Suppressor macrophage treated with lipopolysaccharide for 4 hours (primary cell): ENCODE measurements around the gene HTR1A.

ENCODE experiments used
- DNase-seq: peaks from one replicate; pipeline ENCODE4 v3.0.0-alpha.2; 2020

Gene HTR1A

DNA sequence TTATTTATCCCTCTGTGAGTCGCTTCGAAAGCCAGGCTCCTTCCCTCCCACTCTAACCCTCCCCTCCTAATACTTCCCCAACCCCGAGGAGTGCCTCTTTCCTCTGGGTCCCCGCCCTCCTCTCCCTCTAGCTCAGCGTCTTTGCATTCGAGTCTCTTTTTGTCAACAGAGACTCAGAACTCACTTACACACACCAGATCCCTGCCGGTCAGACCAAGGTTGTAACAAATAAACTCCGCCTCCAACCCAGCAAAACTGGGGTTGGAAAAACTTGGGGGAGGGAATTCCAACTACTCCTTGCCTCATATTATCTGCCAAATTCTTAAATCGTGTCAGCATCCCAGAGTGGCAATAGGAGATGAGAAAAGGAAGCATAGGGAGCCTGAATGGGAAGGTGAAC lies at the start of gene HTR1A:
TSS of gene HTR1A (minus strand) at position 167 of the 400 bp plus-strand sequence. CDS start 726 bp downstream, outside the sequence.
- no peak for DNase-seq

DNA sequence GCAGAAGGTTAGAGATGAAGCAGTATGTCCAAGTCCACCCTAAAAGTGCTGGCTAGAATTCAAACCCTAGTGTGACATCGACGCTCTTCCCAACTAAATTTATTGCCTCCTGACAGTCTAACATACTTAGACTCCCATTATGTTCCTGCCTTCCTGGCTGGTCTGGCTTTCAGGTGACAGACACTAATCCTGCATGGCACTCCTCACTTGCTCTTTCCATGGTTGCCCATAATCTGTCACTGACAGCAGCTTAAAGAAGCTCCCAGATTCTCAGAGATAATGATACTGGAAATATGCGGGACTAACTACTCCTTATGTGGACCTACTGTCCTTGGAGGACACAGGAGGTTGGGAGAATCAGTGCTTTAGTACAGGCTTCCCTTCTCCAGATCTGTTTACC lies 41.7 kb upstream of the HTR1A start:
- DNase-seq: no peak

DNA sequence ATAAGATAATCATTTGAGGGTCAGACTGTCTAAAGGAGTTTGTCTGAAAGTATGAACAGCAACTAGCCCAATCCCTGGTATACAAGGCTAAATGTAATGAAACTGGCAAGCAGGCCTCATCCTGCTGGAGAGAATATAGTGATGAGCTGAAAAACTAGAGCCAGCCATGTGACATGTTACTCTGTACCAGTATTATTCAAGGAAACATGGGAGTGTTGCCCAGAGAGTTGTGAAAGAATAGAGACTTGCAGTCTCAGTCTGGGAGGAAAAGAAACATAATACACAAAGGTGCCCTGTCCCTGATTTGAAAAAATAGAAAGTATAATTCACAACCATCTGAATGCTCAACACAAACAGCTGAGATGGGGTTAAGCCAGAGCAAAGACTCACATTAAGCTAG lies 37.9 kb upstream of the HTR1A start:
- no peak for DNase-seq

DNA sequence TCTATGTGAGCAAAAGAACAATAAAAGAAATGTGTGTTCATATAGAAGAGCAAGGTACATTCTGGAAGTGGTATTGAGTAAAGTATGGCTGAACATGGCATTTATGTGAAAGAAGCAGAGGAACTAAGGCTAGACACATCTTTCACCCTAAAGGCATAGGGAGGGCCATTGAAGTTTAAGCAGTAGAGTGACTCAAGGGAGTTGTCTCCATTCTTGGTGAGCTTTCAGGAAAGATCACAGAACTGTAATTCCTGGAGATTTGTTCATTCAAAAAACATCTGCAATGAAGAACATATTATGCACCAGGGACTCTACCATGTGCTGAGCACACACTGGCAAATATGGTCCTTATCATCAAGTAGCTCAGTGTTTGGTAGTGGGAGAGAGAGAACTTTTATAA lies 24.8 kb upstream of the HTR1A start:
- DNase-seq: no peak

DNA sequence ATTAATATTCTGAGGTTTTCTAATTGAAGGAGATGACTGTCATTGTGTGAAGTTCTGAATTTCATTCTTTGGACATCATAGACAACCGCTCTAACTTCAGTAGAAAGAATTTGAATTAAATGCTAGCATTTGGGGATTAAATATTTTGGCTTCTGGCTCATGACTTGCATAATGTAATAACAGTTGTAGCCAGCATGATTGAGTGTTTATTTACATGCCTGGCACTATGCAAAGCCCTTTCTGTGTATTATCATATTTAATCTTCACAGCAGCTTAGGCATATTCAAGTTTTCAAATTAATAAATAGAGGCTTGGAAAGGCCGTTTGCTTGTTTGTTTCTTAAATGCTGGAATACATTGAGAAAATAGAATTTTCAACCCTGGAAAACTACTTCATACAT lies 19.6 kb upstream of the HTR1A start:
- no peak for DNase-seq

DNA sequence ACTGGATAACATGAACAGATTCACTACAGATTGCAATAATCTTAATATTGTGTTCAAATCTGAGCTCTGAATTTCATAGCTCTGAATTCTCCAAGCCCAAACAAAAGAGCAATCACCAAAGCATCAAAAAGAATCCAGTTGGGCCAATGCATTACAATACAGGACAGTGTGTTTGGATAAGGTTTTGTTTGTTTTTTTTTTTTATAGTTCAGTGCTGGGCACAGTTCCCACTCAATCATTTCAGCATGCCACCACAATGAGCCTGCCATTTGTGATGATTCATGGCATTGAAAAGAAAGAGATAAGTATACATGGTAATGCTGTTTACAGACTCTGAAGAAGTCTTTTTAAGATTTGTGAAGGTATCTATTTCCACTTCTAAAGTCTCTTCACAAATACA lies 1.7 kb upstream of the HTR1A start:
- DNase-seq: no peak

DNA sequence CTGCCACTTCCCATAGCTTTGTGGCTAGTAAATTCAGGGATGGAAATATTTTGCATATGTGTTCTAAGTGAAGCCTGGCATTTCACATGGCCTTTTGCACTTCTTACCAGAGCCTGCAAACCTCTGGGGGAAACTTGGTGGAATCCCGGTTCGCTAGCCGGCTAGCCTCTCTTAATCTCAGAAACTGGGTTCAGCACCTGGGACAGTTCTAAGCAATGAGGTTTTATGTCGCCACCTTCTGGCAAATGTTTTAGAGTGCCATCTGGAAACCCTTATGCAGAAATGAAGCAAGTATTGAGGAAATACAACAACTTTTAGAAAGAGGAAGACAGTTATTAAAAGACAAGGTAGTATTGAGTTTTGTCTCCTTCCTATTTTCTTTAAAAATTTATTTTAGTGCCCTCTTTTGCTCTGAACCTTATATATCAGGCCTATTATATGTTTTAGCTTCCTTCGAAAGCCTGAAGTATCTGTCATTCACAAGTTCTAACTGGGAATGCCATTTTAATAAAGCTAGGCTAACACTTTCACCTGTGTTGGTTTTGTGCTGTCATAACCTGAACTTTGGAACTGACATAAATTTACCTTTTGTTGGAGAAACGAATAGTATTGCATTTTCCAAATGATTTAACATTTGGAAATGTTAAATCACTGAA lies 963 bp upstream of the HTR1A start:
- DNase-seq: peak; percentile 72

DNA sequence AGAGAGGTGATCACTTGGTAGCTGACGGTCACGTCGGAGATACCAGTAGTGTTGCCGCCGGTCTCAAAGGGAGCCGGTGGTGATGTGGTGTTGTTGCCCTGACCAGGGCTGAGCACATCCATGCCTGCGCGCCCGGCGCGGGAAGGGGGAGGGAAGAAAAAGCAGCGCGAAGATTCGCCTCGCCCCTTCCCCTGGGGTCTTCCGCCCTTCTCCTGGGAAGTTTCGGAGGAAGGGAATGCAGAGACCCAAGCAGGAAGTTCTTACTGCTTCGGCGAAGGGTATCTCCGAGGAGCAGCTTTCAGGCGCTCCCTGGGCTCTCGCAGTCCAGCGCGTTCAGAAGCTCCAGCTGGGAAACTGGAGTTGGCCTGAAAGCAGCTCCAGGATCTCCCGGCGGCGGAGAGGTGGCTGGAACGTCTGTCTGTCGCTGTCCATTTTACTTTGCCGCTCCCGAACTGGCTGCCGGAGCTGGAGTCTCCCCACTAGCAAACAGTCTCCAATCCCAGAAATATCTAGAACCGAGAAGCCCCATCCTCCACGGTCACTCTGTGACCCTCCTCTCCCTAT lies 565 bp downstream of the HTR1A start:
- no peak for DNase-seq

DNA sequence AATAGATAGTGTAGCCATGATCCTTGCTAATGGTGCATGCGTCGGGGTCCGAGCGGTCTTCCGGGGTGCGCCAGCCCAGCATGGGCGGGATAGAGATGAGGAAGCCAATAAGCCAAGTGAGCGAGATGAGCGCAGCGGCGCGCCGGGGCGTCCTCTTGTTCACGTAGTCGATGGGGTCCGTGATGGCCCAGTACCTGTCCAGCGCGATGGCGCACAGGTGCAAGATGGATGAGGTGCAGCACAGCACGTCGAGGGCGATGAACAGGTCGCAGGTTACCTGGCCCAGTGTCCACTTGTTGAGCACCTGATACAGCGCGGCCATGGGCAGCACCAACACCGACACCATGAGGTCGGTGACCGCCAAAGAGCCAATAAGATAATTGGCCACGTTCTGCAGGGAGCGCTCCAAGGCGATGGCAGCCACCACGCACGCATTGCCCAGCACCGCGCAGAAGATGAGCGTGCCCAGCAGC lies 1.1 kb downstream of the HTR1A start:
- no peak for DNase-seq

DNA sequence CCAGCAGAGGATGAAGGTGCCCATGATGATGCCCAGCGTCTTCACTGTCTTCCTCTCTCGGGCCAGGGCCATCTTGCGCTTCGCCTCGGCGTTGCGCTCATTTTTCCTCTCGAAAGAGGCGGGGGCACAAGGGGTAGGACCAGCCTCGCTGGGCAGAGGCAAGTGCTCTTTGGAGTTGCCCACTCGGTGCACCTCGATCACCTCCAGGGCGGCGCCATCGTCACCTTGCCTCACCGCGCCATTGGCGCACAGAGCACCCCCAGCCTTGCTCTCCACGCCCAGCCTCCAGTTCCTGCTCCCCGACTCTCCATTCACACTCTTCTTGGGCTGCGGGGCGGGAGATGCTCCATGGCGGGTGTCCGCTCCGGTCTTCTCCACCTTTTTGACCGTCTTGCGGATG lies 1.6 kb downstream of the HTR1A start:
- DNase-seq: no peak

DNA sequence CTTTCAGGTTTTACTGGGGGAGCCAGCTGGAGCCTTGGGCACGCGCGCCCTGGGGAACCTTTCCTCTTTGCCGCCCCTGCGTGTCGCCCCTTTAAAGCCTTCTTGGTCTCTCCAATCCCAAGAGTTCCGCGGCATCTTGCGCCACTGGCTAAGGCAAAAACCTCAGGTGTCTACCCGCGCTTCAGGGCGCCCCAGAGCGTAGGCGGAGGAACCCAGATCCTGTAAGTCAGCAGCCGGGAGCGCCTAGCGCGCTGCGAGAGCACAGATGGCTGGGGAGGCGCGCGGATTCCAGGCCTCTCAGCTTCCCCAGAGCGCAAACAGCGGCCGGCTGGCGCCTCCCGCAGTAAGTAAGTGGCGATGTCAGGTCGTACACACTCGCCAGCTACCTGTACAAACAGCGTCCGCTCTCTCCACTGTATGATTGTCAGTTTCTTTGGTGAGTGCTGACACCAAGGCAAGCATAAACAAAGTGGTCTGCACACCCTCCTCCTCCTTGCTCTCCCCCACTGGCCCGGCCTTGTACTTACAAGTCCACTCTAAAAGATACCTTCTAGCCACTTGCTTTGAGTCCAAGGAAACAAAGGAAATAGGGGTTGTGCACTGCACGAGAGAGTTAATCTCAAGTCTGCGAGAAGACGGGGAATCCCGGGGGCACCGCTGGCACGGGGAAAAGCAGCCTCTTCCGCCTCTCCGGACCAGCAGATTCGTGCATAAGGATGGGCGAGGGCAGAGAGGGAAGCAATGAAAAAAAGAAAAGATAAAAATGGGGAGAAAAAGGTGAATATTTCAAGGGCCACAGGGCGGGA lies 2.9 kb downstream of the HTR1A start:
- no peak for DNase-seq

DNA sequence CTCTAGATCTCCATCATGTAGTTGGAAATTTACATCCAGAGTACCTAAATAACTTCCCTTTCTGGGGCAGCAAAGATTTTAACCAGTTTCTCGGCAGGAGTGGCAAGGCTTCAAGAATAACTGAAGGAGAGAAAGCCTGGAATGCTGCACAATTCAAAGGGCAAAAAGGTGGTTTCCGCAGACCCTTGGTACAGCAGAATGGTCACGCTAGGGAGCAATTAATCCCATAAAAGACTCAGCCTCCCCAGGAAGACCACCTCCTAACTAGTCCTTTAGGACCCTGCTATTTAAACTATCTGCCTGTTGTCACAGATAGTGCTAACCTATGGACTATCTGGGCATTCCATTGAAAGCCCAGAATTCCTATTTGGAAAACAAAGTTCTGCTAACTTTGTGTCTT lies 3.6 kb downstream of the HTR1A start:
- DNase-seq: no peak

DNA sequence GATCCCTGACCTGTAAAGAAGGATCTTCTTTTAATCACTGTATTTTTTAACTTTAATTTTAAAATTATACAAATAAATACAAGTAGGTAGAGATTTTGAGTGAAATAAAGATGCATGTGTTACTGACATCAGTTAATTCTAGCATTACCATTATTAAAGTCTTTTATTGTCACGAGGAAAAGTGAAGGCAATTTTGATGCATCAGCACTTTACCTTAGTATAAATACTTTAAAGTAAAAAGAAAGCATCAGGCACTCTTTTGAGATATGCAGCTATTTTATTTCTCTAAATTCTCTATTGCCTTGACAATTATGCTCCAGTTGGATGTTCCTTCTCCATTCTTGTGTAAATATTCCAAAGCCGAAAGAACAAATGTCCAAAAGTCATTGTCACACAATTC lies 4.6 kb downstream of the HTR1A start:
- no peak for DNase-seq

DNA sequence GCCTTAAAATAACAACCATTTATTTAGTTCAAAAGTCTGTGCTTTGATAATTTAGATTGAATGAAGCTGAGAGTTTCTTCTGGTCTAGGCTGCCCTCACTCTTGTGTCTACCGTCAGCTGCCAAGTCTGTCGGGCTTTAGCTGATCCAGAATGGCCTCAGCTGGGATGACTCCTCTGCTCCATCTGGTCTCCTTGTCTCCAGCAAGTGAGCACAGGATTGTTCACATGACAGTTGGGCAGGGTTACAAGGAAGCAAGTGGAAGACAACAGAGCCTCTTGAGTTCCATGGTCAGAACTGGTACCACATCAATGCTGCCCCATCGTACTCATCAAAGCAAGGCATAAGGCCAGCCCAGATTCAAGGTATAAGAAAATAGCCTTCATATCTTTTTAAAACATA lies 9.0 kb downstream of the HTR1A start:
- no peak for DNase-seq

DNA sequence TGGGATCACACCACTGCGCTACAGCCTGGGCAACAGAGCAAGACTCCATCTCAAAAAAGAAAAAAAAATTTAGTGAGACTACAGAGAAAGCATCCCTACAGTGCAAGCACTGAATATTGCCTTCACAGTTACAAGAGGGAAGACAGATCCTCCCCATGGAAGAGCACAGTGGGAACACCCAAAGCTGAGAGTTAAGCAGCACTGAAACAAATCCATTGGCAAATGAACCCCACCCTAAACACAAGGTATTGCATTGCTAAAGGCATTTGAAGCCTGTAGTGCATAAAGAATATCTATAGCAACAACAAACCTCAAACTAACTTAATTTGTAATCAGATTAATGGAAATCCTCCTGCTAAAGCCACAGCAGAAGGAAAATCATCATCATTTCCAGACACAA lies 27.1 kb downstream of the HTR1A start:
- no peak for DNase-seq

DNA sequence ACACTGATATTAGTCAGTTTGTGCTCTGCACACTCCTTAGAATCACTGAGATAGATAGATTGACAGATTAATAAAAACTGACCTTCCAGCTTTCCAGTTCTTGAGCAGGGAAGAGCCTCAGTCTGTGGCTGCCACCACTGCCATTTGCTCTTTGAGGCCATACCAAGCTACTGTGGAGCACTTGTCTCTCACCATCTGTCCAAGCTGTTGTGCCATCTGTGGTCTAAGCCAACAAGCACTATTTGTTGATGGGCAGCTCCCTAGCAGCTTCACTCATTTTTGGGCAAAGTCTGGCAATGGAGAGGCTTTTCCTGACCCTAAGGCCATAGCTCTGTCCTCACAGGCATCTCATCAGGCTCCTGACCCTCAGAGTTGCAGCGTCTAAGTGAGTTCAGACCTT lies 30.4 kb downstream of the HTR1A start:
- DNase-seq: no peak

DNA sequence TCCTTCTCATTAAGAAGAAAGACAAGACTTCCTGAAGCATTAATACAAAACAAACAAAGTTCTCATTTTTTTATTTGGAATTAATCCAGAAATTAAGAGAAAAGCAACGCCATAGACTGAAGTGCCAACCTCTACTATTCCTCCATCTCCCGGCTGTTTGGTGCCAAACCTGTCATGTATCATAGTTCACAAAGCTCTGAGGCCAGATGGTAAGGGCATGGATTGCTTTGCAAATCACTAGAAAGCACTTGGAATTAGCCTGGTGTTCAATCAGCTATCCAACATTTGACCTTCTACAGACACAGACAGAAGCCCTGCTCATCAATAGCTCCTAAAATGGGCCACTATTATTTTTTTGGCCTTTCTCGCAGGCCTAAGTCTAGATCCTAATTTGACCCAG lies 33.8 kb downstream of the HTR1A start:
- DNase-seq: no peak

DNA sequence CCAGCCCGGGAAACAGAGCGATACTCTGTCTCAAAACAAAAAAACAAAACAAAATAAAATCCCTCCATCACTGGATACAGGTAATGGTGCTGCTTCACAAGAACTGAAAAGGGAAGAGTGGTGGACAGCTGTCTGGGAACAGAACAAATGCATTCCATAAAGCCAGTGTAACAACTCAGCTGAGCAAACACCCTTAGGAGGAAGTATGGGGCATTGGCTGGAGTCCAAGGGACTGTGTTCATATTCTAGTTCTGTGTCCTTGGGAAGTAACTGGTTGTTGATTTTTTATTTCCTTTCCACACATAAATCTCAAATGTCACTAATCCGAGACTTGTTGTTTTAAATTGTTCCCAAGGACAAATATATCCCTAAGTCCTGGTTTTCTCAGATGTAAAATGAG lies 38.3 kb downstream of the HTR1A start:
- no peak for DNase-seq

DNA sequence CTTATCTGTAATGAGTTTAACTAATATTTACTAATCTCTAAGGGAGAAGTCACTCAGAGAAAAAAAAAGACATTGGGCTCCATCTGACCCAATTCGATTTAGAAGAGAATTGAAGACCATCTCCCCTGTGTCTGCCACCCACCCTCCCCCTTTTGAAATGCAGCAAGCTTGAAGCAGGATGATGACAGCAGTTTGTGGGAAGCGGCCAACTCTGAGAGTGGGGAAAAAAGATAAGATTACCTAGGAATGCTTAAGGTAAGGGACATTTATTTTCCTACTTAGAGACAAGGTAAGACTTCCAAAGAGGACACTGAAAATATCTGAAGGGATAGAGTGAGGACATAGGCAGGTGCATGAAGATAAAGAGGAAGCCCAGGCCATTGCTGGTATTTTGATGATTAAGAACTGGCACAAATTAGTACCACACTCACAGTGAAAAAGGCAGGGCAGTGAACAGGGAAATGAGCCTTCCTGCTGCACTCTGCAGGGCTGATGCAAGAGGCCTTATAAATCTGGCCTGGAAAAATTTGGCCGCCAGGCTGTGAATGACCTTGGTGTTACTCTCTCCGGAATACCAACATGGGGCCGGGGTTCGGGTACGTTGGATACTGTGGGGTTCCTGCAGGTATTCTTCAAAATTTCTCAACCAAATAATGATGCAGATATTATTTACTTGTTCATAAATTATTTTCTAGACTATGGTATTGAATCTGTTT lies 42.3 kb downstream of the HTR1A start:
- no peak for DNase-seq

DNA sequence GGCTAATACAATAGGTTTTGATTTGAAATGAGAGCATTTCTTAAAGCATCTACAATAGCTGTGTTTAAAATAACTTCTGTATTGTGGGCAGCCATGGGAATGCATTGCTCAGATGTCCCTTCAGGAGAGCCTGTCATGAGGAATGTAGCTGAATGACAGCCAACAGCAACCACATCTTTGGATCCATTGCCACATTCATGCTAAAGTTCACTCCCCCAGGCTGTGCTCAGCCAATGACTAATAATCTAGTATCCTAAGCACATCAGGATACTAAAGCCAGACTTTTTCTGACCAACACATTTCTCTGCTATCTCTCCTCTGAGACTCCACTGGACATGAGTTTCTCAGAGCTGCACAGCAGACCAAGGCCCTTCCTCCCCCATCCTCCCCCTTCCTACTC lies 45.5 kb downstream of the HTR1A start:
- no peak for DNase-seq

DNA sequence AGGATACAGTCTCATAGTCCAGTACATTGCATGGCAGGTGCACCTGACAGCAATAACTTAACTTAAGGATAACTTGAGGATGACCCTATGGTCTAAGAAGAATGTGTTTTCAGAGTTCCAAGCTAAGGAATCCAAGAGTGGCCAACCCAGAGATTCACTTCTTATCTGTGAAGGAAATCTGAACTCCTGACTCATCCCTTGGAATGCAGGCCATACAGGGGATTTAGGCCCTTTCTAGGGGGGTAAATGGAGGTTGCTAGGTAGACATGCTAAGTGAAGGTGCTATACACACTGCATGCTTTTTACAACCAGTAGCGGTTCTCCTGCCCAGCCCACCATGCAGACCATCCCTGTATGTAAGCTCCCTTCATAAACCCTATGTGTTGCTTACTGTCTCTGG lies 50.4 kb downstream of the HTR1A start:
- no peak for DNase-seq
